A673 (cell line): ENCODE results near the gene ARFGEF2. TPM values are rescaled to one million over a fixed set of nuclear protein-coding genes. Genes with fewer than 3 reads are reported as not detected.

Source experiments
- BruUV-seq: library from RNA; stranded (reverse); fragments of 400-500 nt; replicated peaks from 2 replicates; lab custom pipeline; 2021; lab: Mats Ljungman, UMichigan
- CTCF ChIA-PET: fragments of 300-600 bp; sonication (Branson Sonifier 250); formaldehyde crosslinking; loops from one replicate; lab custom pipeline; 2022; ENCODE audit warnings: antibody characterized with exemption; lab: Charles Lee
- POLR2A ChIA-PET: fragments of 300-600 bp; sonication (Branson Sonifier 250); formaldehyde crosslinking; loops from one replicate; lab custom pipeline; 2022; ENCODE audit warnings: antibody characterized with exemption; ENCODE audit not compliant: low non-redundant PET; lab: Charles Lee
- DNase-seq: peaks from one replicate; pipeline ENCODE4 v3.0.0-alpha.2; 2015; ENCODE audit warnings: low spot score
- H3K27ac ChIP-seq: fragments of 200-600 bp; sonication (generic); 2 replicates; pipeline ENCODE4 v1.5.1; 2016; ENCODE audit warnings: mixed run types, low read depth, mild to moderate bottlenecking, mixed read lengths, antibody characterized with exemption, low read length; ENCODE audit not compliant: poor library complexity, severe bottlenecking
- H3K27me3 ChIP-seq: fragments of 200-600 bp; sonication (generic); replicated peaks from 2 replicates; pipeline ENCODE4 v1.6.1; 2017; ENCODE audit warnings: mixed run types, low read depth, mild to moderate bottlenecking, mixed read lengths, antibody characterized with exemption, low read length; ENCODE audit not compliant: insufficient read depth, poor library complexity
- H3K36me3 ChIP-seq: fragments of 200-600 bp; sonication (generic); 2 replicates; pipeline ENCODE4 v1.6.1; 2016; ENCODE audit warnings: mixed run types, mild to moderate bottlenecking, mixed read lengths, antibody characterized with exemption, low read length; ENCODE audit not compliant: insufficient read depth, poor library complexity, severe bottlenecking
- H3K4me1 ChIP-seq: fragments of 200-600 bp; sonication (generic); 2 replicates; pipeline ENCODE4 v1.6.1; 2017; ENCODE audit warnings: mixed run types, mild to moderate bottlenecking, mixed read lengths, antibody characterized with exemption, low read length; ENCODE audit not compliant: insufficient read depth, poor library complexity, severe bottlenecking
- H3K4me3 ChIP-seq: fragments of 200-600 bp; sonication (generic); 2 replicates; pipeline ENCODE4 v1.5.1; 2016; ENCODE audit warnings: low read depth, mixed run types, mild to moderate bottlenecking, mixed read lengths, low read length; ENCODE audit not compliant: poor library complexity, severe bottlenecking
- H3K9me3 ChIP-seq: fragments of 200-600 bp; sonication (generic); 2 replicates; pipeline ENCODE4 v1.6.1; 2016; ENCODE audit warnings: mixed run types, low read depth, mild to moderate bottlenecking, mixed read lengths, antibody characterized with exemption, low read length; ENCODE audit not compliant: poor library complexity, severe bottlenecking
- EZH2 ChIP-seq: fragments of 200-600 bp; sonication (generic); IDR thresholded peaks from 2 replicates; pipeline ENCODE4 v1.6.1; 2017; ENCODE audit warnings: borderline replicate concordance, low read depth, mild to moderate bottlenecking, mixed read lengths, antibody characterized with exemption, low read length; ENCODE audit not compliant: poor library complexity, severe bottlenecking
- intact Hi-C: fragments of 100-400 bp; cut with micrococcal nuclease; formaldehyde crosslinking; loops from one replicate; pipeline ENCODE4 v1.10.0; 2022; ENCODE audit not compliant: unreplicated experiment
- total RNA-seq: library from RNA; stranded (reverse); gene quantifications from 2 replicates; pipeline ENCODE4 v1.2.3, GENCODE V29; 2021
- TF ChIP-seq, protein P1 (sequence below): fragments of 300-800, 200-600 bp; sonication (generic); conservative IDR thresholded peaks from 2 replicates; pipeline ENCODE4 v1.5.1; 2017; ENCODE audit warnings: low read depth, mild to moderate bottlenecking, antibody characterized with exemption, low read length, moderate library complexity, mixed read lengths

Gene ARFGEF2
- total RNA-seq, 1 experiment from 2014 or later: 26.1 TPM

DNA sequence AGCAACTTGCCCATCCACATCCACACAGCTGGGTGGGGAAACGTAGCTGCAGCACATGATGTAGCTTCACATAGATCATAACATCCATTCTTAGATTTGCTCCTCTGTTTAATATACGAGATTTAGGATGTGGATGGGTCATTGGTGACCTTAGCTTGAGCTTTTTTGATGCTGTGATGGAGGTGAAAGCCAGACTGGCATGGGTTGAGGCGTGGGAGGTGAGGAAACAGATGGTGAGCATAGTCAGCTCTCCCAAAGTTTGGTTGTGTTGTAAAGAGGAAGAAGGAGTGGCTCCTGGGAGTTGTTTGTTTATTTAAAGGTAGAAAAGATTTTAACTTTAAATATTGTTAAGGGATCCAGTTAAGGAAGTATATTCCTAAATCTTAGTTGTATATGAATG, 5.3 kb downstream of the ARFGEF2 start:
- Histone ChIP-seq H3K4me3 (no peak overlapping the region), H3K27me3 (no peaks in the 10 kb centered on the region), H3K9me3 (no peaks in the 10 kb centered on the region), H3K4me1 (peaks cover 17% of the 10 kb centered on the region), H3K36me3 (no peaks in the 10 kb centered on the region), H3K27ac (no peak overlapping the region)
- ChIA-PET CTCF (no interaction called here), POLR2A (no interaction called here)
- TF ChIP-seq, protein P1, sequence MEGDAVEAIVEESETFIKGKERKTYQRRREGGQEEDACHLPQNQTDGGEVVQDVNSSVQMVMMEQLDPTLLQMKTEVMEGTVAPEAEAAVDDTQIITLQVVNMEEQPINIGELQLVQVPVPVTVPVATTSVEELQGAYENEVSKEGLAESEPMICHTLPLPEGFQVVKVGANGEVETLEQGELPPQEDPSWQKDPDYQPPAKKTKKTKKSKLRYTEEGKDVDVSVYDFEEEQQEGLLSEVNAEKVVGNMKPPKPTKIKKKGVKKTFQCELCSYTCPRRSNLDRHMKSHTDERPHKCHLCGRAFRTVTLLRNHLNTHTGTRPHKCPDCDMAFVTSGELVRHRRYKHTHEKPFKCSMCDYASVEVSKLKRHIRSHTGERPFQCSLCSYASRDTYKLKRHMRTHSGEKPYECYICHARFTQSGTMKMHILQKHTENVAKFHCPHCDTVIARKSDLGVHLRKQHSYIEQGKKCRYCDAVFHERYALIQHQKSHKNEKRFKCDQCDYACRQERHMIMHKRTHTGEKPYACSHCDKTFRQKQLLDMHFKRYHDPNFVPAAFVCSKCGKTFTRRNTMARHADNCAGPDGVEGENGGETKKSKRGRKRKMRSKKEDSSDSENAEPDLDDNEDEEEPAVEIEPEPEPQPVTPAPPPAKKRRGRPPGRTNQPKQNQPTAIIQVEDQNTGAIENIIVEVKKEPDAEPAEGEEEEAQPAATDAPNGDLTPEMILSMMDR: no peak
- TF ChIP-seq EZH2: no peak
- DNase-seq: no peak
- intact Hi-C loops: no loop called here
- no TSS peak for BruUV-seq

DNA sequence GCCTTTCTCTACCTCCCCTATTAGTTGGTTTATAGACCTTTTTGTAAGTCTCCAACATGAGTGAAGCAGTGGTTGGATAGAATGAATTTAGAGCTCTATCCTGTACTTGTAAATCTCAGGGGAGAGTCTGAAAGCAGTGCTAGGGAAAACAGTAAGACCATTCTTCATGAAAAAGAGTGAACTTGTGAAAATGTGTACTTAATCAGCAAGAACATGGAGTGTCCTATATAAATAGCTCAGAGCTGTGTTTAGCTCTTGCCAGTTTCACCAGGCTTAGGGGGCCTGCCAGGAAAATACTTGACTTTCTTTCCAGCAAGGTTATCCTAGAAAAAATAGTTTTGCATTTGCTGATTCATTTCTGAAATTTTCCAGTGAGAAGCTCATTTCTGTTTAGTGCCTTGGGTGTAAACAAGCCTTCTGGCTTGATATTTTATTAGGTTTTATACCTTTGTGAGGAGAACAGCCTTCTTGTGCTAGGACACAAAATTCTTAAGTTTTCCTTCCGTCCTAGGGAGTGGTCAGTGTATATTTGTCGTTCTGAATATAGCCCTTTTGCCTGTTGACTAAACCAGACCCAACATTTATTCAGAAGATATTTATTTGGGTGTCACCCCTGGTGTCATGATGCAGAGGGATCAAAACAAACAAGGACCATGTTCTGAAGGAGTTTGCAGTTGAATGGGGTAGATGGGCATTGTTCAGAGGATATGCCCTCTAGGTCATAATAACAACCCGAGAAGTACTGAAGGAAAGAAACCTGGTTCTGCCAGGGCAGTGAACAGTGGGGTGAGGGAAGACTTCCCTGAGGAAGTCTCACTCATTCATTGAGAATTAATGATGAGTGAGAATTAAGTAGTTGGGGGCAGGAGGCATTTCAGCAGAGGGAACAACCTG, 7.6 kb downstream of the ARFGEF2 start:
- BruUV-seq: no TSS peak
- Histone ChIP-seq H3K27me3 (no peaks in the 10 kb centered on the region), H3K4me1 (peaks cover under 1% of the 10 kb centered on the region), H3K27ac (no peak overlapping the region), H3K36me3 (no peaks in the 10 kb centered on the region), H3K4me3 (no peak overlapping the region), H3K9me3 (no peaks in the 10 kb centered on the region)
- CTCF ChIA-PET: no interaction called here
- TF ChIP-seq EZH2: no peak
- TF ChIP-seq, protein P1: no peak
- POLR2A ChIA-PET: interaction anchor here (0.8 kb wide), 1 partner anchor 1270 kb away, joined by 3 read pairs; no protein-coding TSS in a partner anchor
- DNase-seq: no peak
- intact Hi-C loops: no loop called here

DNA sequence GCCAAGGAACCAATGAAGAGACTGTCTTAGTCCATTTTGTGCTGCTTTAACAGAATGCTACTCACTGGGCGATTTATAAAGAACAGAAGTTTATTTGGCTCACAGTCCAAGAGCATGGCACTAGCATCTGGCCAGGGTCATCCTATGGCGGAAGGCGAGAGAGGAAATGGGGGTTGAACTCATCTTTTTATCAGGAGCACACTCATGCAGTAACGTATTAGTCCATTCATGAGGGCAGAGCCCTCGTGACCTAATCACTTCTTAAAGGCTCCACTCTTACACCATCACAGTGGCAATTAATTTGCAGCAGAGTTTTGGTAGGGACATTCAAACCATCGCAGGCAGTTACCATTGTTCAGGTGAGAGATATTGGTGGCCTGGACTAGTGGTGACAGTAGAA, 8.5 kb downstream of the ARFGEF2 start:
- ChIA-PET CTCF (no interaction called here), POLR2A (no interaction called here)
- TF ChIP-seq, protein P1: no peak
- TF ChIP-seq EZH2: no peak
- intact Hi-C loops: no loop called here
- Histone ChIP-seq H3K27me3 (no peaks in the 10 kb centered on the region), H3K27ac (no peak overlapping the region), H3K9me3 (no peaks in the 10 kb centered on the region), H3K4me1 (no peaks in the 10 kb centered on the region), H3K36me3 (no peaks in the 10 kb centered on the region), H3K4me3 (no peak overlapping the region)
- no peak for DNase-seq
- BruUV-seq: no TSS peak
